ENCODE measurements around the gene PRAC1.
"Not testable (repeated sequence)": the region's sequence is repeated elsewhere in the genome, so short reads cannot be mapped to it uniquely, and the experiment has no call there.

- not testable (repeated sequence) for TF ChIP-seq POLR2A, CTCF (IDR thresholded peaks at IDR 0.05)
Observed at GRCh38 chr17:48716549-48716948, 5.8 kb downstream of the PRAC1 start.
